SK-N-MC (cell line): ENCODE measurements around the gene TRAIP.

Experiments used
- DNase-seq: peaks from one replicate; pipeline ENCODE4 v3.0.0-alpha.2; 2011; ENCODE audit warnings: low read depth, low spot score
- H3K27ac ChIP-seq: fragments of 200-600 bp; sonication (generic); 2 replicates; pipeline ENCODE4 v1.5.1; 2016; ENCODE audit warnings: mixed run types
- H3K36me3 ChIP-seq: fragments of 200-600 bp; sonication (generic); 2 replicates; pipeline ENCODE4 v1.6.1; 2017; ENCODE audit warnings: antibody characterized with exemption, low read length, mixed read lengths; ENCODE audit not compliant: insufficient read depth
- H3K4me3 ChIP-seq: fragments of 200-600 bp; sonication (generic); 2 replicates; pipeline ENCODE4 v1.5.1; 2016
- H3K9ac ChIP-seq: fragments of 200-600 bp; sonication (generic); 2 replicates; pipeline ENCODE4 v1.8.0; 2017; ENCODE audit warnings: mixed run types, mixed read lengths; ENCODE audit not compliant: insufficient read length
- H3K9me3 ChIP-seq: fragments of 200-600 bp; sonication (generic); 2 replicates; pipeline ENCODE4 v1.6.1; 2017; ENCODE audit warnings: low read depth, mild to moderate bottlenecking, antibody characterized with exemption, low read length, moderate library complexity, mixed read lengths
- EZH2 ChIP-seq: fragments of 200-600 bp; sonication (generic); IDR thresholded peaks from one replicate; pipeline ENCODE4 v1.6.1; 2017; ENCODE audit warnings: antibody characterized with exemption
- FOXP2 ChIP-seq: optimal IDR thresholded peaks from 2 replicates; pipeline ENCODE3; 2011; ENCODE audit warnings: mild to moderate bottlenecking, moderate library complexity; ENCODE audit not compliant: insufficient read depth; ENCODE audit errors: extremely low read length, control extremely low read depth
- POLR2AphosphoS5 ChIP-seq: IDR thresholded peaks from 2 replicates; pipeline ENCODE4 v1.6.1; 2012; ENCODE audit warnings: mild to moderate bottlenecking, low read depth, low read length, borderline replicate concordance

The TRAIP gene

DNA sequence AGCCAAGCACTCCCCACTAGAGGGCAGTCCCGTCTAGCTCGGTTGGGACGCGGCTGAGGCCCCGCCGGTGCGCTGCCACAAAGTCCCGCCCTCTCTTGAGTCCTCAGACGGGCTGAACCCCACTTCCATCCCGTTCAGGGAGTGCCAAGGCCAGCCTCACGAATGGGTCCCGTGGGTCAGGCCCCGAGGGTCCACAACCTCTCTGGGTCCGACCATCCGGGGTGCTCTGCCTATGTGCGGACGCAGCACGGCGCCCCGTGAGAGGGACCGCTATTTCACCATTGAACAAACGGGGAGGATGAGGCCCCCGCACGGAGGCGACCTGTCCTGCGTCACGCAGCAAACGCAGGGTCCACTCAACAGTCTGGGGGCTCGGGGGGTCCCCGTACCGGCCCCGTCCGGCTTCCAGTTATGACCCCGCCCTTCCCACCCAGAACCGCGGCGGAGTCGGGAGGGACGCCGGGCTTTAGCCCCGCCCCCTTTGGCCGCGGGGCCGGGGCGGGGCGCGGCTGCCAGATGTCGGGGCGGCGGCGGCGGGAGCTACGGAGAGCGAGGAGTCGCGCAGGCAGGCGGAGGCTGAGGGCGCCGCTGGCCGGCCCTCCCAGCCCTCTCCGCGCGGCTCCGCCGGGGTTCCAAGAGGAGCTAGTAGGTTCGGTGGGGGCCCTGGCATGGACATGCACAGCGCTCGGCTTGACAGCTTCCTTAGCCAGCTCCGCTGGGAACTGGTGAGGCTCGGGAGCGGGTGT lies 53.5 kb downstream of the TRAIP start, which contains the start of gene INKA1:
INKA1 (plus strand) TSS at position 543 of the 746 bp plus-strand sequence; CDS start at position 675, 132 bp downstream.
- TF ChIP-seq FOXP2 (no peak), POLR2AphosphoS5 (peak; percentile 49; the same call in 1 of the 2 replicates), EZH2 (no peak)
- Histone ChIP-seq H3K36me3 (no peaks in the 10 kb centered on the region), H3K27ac (no peak within 1 kb of the TSS), H3K4me3 (peak within 1 kb of the TSS; percentile 85), H3K9me3 (no peaks in the 10 kb centered on the region), H3K9ac (no peak within 1 kb of the TSS)
- no peak for DNase-seq

DNA sequence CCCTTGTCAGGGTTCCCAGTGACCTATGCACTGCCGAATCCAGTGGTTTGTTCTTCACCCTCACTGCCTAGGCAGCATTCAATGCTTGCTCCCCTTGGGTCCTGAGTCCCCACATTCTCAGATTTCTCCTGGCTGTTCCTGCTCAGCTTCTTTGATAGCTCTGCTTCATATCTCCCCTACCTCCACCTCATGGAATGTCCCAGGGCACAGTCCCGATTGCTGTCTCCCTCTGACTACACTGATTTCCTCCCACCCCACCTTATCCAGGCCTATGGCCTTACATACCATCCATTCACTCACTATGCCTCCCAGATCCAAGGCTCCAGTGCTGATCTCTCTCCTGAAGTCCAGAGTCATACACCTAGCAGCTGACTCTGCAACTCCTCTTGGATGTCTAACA lies 55.2 kb downstream of the TRAIP start:
- TF ChIP-seq EZH2 (no peak), POLR2AphosphoS5 (no peak), FOXP2 (no peak)
- Histone ChIP-seq H3K4me3 (no peak overlapping the region), H3K9ac (no peak overlapping the region)

DNA sequence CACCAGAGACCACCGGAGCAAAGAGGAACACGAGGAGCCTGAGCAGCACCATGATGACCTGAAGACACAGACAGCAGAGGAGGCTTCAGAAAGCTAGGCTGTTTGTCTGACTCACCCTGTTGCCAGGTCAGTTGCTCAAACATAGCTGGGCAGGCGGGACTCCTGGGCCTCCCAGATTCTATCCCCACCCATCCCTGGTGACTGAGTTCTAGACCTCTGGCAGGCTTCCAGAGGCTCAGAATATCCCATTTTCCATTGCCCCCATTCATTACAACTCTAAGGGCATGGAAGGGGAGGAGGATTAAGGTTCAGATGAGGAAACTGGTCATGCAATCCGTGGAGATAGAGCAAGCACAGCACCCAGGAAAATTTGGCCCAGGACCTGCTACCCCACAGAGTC lies 56.6 kb downstream of the TRAIP start, which contains the start of gene CDHR4:
CDHR4 (minus strand) TSS at position 113 of the 400 bp plus-strand sequence; CDS start at position 52, 61 bp downstream.
- Histone ChIP-seq H3K4me3 (no peak within 1 kb of the TSS), H3K9ac (no peak within 1 kb of the TSS), H3K36me3 (no peaks in the 10 kb centered on the region), H3K9me3 (no peaks in the 10 kb centered on the region), H3K27ac (no peak within 1 kb of the TSS)
- no peak for DNase-seq
- TF ChIP-seq POLR2AphosphoS5, result no peak
- TF ChIP-seq FOXP2, result no peak
- TF ChIP-seq EZH2, result no peak

More for the DNA sequence above, 55.2 kb downstream of the TRAIP start:
- DNase-seq, result no peak
- H3K36me3 ChIP-seq, result no peaks in the 10 kb centered on the region
- no peaks in the 10 kb centered on the region for H3K9me3 ChIP-seq
- H3K27ac ChIP-seq, result no peak overlapping the region

DNA sequence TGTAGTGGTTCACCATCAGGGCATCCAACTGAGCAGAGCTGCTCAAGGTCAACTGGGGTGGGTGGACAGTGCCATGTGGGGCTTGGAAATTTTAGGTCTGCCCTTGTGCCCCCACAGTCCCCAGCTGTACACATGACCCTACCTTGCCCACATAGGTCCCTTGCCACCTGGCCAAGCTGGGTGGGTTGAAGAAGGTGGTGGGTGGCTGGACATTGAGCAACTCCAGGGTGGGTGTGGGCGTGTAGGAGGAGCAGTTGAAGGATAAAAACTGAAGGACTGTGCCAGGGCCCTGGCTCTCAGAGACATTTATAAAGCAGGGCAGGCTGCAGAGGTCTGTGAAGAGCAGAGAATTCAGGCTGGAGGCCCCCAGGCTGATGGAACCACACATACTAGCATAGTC lies 57.3 kb downstream of the TRAIP start:
- TF ChIP-seq FOXP2 (no peak), POLR2AphosphoS5 (no peak), EZH2 (no peak)
- H3K9ac ChIP-seq, result no peak overlapping the region
- no peak overlapping the region for H3K27ac ChIP-seq
- H3K9me3 ChIP-seq, result no peaks in the 10 kb centered on the region
- no peaks in the 10 kb centered on the region for H3K36me3 ChIP-seq
- DNase-seq, result no peak
- no peak overlapping the region for H3K4me3 ChIP-seq

DNA sequence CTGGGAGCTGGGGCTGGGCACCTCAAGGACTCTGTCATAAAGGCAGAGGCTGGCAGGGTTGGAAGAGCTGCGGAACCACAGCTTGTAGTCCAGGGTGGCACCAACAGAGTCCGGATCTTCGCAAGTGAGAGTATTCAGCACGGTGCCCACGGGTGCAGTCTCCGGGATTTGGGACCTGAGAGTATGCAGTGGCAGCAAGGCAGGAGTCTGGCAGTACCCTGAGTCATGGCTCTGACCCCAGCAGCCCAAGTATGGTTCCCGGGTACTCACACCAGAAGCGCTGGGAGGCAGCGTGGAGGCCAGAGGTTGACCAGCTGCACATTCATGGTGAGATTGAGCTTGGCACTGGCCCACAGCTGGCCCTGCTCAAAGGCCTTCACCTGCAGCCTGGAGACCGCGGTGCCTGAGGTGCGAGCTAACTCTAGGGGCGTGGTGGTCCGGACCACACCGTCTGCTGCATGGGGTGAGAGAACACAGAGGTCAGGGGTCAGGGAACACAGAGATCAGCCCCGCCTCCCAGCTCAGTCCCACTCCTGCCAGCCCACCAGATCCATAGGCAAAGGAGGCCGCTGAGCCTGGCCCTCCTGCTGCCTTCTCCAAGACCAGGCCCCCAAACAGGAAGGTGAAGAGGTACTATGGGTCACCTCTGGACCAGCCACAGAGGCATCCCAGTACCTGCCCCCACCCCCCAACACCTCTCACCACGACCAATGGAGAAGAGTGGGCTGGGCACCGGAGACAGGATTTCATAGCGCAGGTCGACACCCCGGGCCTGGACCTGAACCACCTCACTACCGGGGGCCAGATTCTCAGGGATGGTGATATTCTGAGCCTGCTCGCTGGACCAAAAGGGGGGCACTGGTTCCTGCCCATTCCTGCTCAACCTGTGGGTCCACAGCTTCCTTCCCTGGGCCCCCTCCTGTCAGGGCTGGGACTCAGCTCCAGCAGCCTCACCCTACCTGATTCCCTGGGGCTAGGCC lies 61.1 kb downstream of the TRAIP start:
- H3K9me3 ChIP-seq, result no peaks in the 10 kb centered on the region
- H3K4me3 ChIP-seq, result no peak overlapping the region
- no peak for DNase-seq
- H3K27ac ChIP-seq, result no peak overlapping the region
- H3K9ac ChIP-seq, result no peak overlapping the region
- TF ChIP-seq EZH2, result no peak
- TF ChIP-seq FOXP2, result no peak
- TF ChIP-seq POLR2AphosphoS5, result no peak
- H3K36me3 ChIP-seq, result no peaks in the 10 kb centered on the region

GRCh38 chr3:49794431-49794830 lies 61.9 kb downstream of the TRAIP start:
- no peak overlapping the region for H3K27ac ChIP-seq
- H3K36me3 ChIP-seq, result no peaks in the 10 kb centered on the region
- H3K4me3 ChIP-seq, result no peak overlapping the region
- H3K9me3 ChIP-seq, result no peaks in the 10 kb centered on the region
- no peak for DNase-seq
- no peak overlapping the region for H3K9ac ChIP-seq
- TF ChIP-seq POLR2AphosphoS5 (no peak), EZH2 (no peak), FOXP2 (no peak)

DNA sequence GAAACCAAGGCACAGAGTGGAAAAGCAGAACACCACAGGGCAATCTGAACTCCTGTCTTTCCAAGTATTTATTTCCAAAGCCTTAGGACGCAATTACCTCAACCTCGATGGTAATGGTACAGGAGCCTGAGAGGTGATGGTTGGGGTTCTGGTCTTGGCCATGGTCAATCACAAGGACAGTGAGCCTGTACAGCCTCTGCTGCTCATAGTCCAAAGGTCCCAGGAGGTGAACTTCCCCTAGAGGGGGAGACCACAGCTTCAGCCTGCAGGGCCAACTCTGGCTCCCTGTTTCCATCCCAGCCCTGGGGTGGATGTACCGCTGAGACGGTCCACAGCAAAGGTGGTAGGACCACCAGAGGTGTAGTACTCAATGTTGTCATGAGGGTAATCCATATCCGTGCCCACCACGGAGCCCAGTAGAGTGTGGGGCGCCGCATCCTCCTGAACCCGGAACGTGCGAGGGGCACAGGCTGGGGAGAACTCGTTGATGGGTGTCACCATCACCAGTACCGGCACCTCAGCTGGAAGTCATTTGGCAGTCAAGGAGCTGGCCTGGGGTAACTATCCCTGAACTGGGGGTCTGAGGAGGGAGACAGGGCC lies 62.8 kb downstream of the TRAIP start:
- Histone ChIP-seq H3K36me3 (no peaks in the 10 kb centered on the region), H3K9me3 (no peaks in the 10 kb centered on the region), H3K9ac (no peak overlapping the region), H3K4me3 (no peak overlapping the region), H3K27ac (no peak overlapping the region)
- TF ChIP-seq FOXP2 (no peak), POLR2AphosphoS5 (no peak), EZH2 (no peak)
- no peak for DNase-seq

DNA sequence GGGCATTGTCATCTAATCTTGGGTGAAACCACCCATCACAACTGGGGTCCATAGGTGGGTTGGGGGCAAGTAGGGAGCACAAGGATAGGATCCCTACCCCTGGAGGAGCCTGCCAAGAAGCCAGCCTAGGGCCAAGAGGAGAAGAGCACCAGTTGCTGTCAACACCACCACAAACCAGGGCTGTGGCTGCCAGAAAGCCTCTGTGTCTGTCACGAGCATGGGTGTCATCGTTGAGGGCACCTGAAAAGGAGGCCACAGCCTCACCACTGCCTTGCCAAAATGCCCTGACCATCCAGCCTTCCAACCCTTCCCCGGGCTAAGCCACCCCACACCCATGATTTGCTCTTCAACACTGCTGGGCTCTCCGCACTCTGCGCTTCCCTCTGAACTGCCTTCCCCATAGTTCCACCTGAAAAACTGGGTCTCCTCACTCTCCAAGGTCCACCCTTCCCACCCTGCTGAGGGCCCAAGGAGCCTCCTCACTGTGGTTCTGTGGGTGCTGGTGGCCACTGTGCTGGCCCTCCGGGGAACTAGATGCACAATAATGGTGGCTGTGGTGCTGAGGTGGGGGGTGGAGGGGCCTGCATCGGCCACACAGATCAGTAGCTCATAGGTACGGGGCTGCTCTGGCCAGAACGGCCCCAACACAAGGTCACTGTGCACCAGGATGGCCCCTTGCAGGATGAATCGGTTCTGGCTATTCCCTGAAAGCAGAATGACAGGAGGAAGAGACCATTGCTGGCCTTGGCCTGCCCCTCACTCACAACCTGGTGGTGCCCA lies 63.8 kb downstream of the TRAIP start:
- TF ChIP-seq POLR2AphosphoS5, result no peak
- no peak for TF ChIP-seq FOXP2
- no peak for TF ChIP-seq EZH2
- DNase-seq, result no peak
- Histone ChIP-seq H3K9me3 (no peaks in the 10 kb centered on the region), H3K27ac (no peak overlapping the region), H3K9ac (no peak overlapping the region), H3K36me3 (no peaks in the 10 kb centered on the region), H3K4me3 (no peak overlapping the region)
